WTC11 (cell line): ENCODE data around the gene CNTNAP2.

Source experiments
- AFF4 ChIP-seq: sonication (generic); formaldehyde crosslinking; IDR thresholded peaks from 2 replicates; pipeline ENCODE4 v1.8.1; 2023; ENCODE audit warnings: mild to moderate bottlenecking, missing genetic modification reagents, borderline replicate concordance
- CBFB ChIP-seq: sonication (generic); formaldehyde crosslinking; IDR thresholded peaks from 2 replicates; pipeline ENCODE4 v1.8.1; 2022; ENCODE audit warnings: mild to moderate bottlenecking, low read depth, missing genetic modification reagents
- CTCF ChIP-seq: fragments of 200-600 bp; IDR thresholded peaks from 2 replicates; pipeline ENCODE4 v1.8.0; 2022; ENCODE audit warnings: antibody characterized with exemption
- E2F4 ChIP-seq: sonication (generic); formaldehyde crosslinking; IDR thresholded peaks from 2 replicates; pipeline ENCODE4 v1.8.1; 2022; ENCODE audit warnings: low read depth, mild to moderate bottlenecking, moderate library complexity, missing genetic modification reagents, borderline replicate concordance
- ETV6 ChIP-seq: sonication (generic); formaldehyde crosslinking; IDR thresholded peaks from 2 replicates; pipeline ENCODE4 v1.8.1; 2022; ENCODE audit warnings: mild to moderate bottlenecking, missing genetic modification reagents
- GRHL2 ChIP-seq: fragments of 250-450 bp; sonication (Bioruptor Pico); IDR thresholded peaks from 2 replicates; pipeline ENCODE4 v1.8.0; 2022; ENCODE audit warnings: mild to moderate bottlenecking, moderate library complexity; ENCODE audit not compliant: insufficient replicate concordance, severe bottlenecking
- IRF1 ChIP-seq: sonication (generic); formaldehyde crosslinking; IDR thresholded peaks from 2 replicates; pipeline ENCODE4 v1.8.0; 2023; ENCODE audit warnings: missing genetic modification reagents
- SMAD3 ChIP-seq: sonication (generic); formaldehyde crosslinking; IDR thresholded peaks from 2 replicates; pipeline ENCODE4 v1.8.0; 2022; ENCODE audit warnings: missing genetic modification reagents, mild to moderate bottlenecking, borderline replicate concordance
- TEAD4 ChIP-seq: sonication (generic); formaldehyde crosslinking; IDR thresholded peaks from 2 replicates; pipeline ENCODE4 v1.8.0; 2022; ENCODE audit warnings: mild to moderate bottlenecking, missing genetic modification reagents
- USF2 ChIP-seq: sonication (generic); formaldehyde crosslinking; IDR thresholded peaks from 2 replicates; pipeline ENCODE4 v1.8.1; 2023; ENCODE audit warnings: mild to moderate bottlenecking, missing genetic modification reagents, moderate library complexity

- no peak for TF ChIP-seq ETV6 (CRISPR knock-in tag)
- no peak for TF ChIP-seq GRHL2
- no peak for TF ChIP-seq CTCF
- TF ChIP-seq AFF4, result no peak
- TF ChIP-seq TEAD4 (CRISPR knock-in tag), result no peak
- no peak for TF ChIP-seq IRF1
- TF ChIP-seq USF2 (CRISPR knock-in tag), result no peak
- no peak for TF ChIP-seq SMAD3 (CRISPR knock-in tag)
- no peak for TF ChIP-seq E2F4 (CRISPR knock-in tag)
- no peak for TF ChIP-seq CBFB (CRISPR knock-in tag)
These were observed 270.5 kb downstream of the CNTNAP2 start for GRCh38 chr7:146387140-146387539.
